Neural progenitor cell (in vitro differentiated cells): ENCODE data around the gene LEPR.

Experiments used
- EZH2 ChIP-seq: fragments of 200-600 bp; sonication (generic); IDR thresholded peaks from 2 replicates; pipeline ENCODE4 v1.6.1; 2017; ENCODE audit warnings: antibody characterized with exemption, mild to moderate bottlenecking, moderate library complexity
- EZH2phosphoT487 ChIP-seq: fragments of 200-600 bp; sonication (generic); IDR thresholded peaks from 2 replicates; pipeline ENCODE4 v1.6.1; 2017; ENCODE audit warnings: antibody characterized with exemption
- TF ChIP-seq, protein P1 (sequence below): fragments of 200-600 bp; sonication (generic); IDR thresholded peaks from 2 replicates; pipeline ENCODE4 v1.5.1; 2017; ENCODE audit warnings: antibody characterized with exemption, mild to moderate bottlenecking

DNA sequence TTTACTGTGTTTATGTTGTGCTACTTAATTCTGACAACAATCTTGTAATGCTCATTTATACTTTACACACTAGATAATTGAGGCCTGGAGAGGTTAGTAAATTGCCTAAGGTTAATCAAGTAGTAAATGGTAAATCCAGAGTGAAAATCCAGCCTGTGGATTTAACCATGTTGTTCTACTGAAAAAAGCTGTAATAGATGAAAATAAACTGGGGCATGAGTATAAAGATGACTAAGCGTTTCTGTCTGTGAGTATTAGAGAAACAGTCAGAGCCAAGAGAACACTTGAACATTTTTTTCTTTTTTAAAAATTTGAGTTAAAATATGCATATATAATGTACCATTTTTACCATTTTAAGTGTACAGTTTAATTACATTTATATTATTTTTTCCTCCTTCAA lies 47.9 kb upstream of the LEPR start:
- TF ChIP-seq, protein P1, sequence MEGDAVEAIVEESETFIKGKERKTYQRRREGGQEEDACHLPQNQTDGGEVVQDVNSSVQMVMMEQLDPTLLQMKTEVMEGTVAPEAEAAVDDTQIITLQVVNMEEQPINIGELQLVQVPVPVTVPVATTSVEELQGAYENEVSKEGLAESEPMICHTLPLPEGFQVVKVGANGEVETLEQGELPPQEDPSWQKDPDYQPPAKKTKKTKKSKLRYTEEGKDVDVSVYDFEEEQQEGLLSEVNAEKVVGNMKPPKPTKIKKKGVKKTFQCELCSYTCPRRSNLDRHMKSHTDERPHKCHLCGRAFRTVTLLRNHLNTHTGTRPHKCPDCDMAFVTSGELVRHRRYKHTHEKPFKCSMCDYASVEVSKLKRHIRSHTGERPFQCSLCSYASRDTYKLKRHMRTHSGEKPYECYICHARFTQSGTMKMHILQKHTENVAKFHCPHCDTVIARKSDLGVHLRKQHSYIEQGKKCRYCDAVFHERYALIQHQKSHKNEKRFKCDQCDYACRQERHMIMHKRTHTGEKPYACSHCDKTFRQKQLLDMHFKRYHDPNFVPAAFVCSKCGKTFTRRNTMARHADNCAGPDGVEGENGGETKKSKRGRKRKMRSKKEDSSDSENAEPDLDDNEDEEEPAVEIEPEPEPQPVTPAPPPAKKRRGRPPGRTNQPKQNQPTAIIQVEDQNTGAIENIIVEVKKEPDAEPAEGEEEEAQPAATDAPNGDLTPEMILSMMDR: no peak
- TF ChIP-seq EZH2 (no peak), EZH2phosphoT487 (no peak)
